Tracheal epithelial cell (primary cell): ENCODE measurements around the gene BDNF. TPM values are rescaled to one million over a fixed set of nuclear protein-coding genes. Genes with fewer than 3 reads are reported as not detected.

Source experiments
- total RNA-seq: library from RNA; depleted of rRNA; stranded (reverse); fragments of >200 nt; gene quantifications from 2 replicates; pipeline ENCODE4 v1.2.1, GENCODE V29; 2014

BDNF gene
- 1.4 and 2.1 TPM in 2 replicates for total RNA-seq

GRCh38 chr11:27700351-27701301 is at the start of gene BDNF:
Gene BDNF, minus strand, starts transcription at chr11:27700455. Its CDS starts 41,891 bp downstream, at chr11:27658564.

Other genes starting within 250 kb of the BDNF start
- gene LGR4, start 227.7 kb downstream of the BDNF start, total RNA-seq, result 24.8 and 37.9 TPM in 2 replicates
- gene LIN7C, start 193.7 kb downstream of the BDNF start, total RNA-seq, result 56.6 and 103 TPM in 2 replicates